Panc1 (cell line): Measurements from ENCODE around the gene MYH7B.

Experiments
- CTCF ChIP-seq: fragments of 450-650 bp; IDR thresholded peaks from 2 replicates; pipeline ENCODE4 v1.5.1; 2017; ENCODE audit warnings: mild to moderate bottlenecking
- POLR2AphosphoS5 ChIP-seq: IDR thresholded peaks from 2 replicates; pipeline ENCODE4 v1.6.1; 2012; ENCODE audit warnings: mild to moderate bottlenecking, low read depth, low read length, moderate library complexity

- TF ChIP-seq CTCF (no peak), POLR2AphosphoS5 (no peak)
Observed at GRCh38 chr20:34965051-34965450, 9.4 kb downstream of the MYH7B start.
